IPS-NIHi7 (cell line): ENCODE results near the gene GRID2IP.

Experiments
- DNase-seq: peaks from one replicate; pipeline ENCODE4 v3.0.0; 2012; ENCODE audit warnings: mixed read lengths; ENCODE audit errors: extremely low spot score

Gene GRID2IP

DNA sequence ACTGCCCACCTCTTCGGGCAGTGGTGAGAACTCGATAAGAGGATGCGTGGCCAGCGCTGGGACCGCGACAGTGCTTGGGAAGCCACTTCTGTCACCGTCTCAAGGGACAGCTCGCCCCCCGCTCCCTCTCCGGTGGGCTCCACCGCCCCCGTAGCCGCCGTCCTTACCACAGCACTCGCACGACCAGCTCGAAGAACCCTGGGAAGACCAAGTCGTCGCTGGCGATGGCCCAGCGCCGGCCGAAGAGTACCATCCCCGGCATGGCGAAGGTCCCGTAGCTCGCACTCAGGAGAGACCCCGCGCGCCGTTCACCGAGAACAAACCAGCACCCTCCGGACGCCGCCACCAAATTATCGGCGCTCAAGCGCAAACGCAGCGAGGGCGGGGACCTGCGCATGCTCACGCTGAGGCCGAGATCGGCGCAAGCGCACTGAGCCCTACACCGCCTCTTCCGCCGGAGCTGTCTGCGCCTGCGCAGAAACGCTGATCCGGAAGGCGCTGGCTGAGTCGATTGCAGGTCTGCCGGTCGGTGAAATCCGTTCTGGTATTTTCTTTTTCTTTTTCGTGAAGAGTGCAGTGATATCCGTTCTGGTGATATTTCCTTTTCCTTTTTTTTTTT lies 103.6 kb downstream of the GRID2IP start, which contains the start of gene DAGLB:
Gene DAGLB (minus strand): TSS at position 374 of the 619 bp plus-strand sequence. CDS start 112 bp downstream, at position 262.
- DNase-seq: peak; percentile 98
